H1 (cell line): Measurements from ENCODE around the gene CEACAM16. TPM values are rescaled to one million over a fixed set of nuclear protein-coding genes. Genes with fewer than 3 reads are reported as not detected.
A peak's percentile ranks its signal among the peaks of the same experiment; 100 is the strongest.

Source experiments
- CTCF ChIA-PET: fragments of 300-600 bp; sonication (Branson Sonifier 250); formaldehyde crosslinking; loops from one replicate; lab custom pipeline; 2021; ENCODE audit not compliant: partially characterized antibody; lab: Charles Lee
- POLR2A ChIA-PET: fragments of 300-600 bp; sonication (Branson Sonifier 250); formaldehyde crosslinking; loops from one replicate; lab custom pipeline; 2021; ENCODE audit warnings: inconsistent platforms; ENCODE audit not compliant: partially characterized antibody; lab: Charles Lee
- DNase-seq, 2 experiments: peaks; one replicate each; pipeline versions ENCODE4 v3.0.0 to v3.0.0-alpha.2; 2010 to 2022; ENCODE audit warnings: low spot score in 2 of 2, low read depth in 1 of 2, mixed read lengths in 1 of 2
- FAIRE-seq: peaks from 2 replicates; lab custom pipeline; 2011; peaks lifted over from hg19 to GRCh38; lab: Jason Lieb, UNC
- H2AFZ ChIP-seq: 2 replicates; pipeline ENCODE4 v1.8.1; 2012; ENCODE audit warnings: low read length, inconsistent platforms
- H2AK5ac ChIP-seq: 2 replicates; pipeline ENCODE4 v1.6.1; 2013; ENCODE audit warnings: low read depth, low read length
- H2BK120ac ChIP-seq: replicated peaks from 2 replicates; pipeline ENCODE3; 2013; ENCODE audit warnings: low read depth, low read length, inconsistent platforms
- H2BK12ac ChIP-seq: 2 replicates; pipeline ENCODE4 v1.6.1; 2013; ENCODE audit warnings: low read depth, low read length
- H2BK15ac ChIP-seq: 2 replicates; pipeline ENCODE4 v1.6.1; 2013; ENCODE audit warnings: low read length
- H2BK20ac ChIP-seq: 2 replicates; pipeline ENCODE4 v1.6.1; 2013; ENCODE audit warnings: low read length
- H2BK5ac ChIP-seq: 2 replicates; pipeline ENCODE4 v1.6.1; 2013; ENCODE audit warnings: low read depth, low read length
- H3K14ac ChIP-seq: 2 replicates; pipeline ENCODE4 v1.6.1; 2013; ENCODE audit warnings: inconsistent platforms; ENCODE audit not compliant: insufficient read length
- H3K18ac ChIP-seq: 2 replicates; pipeline ENCODE4 v1.6.1; 2013; ENCODE audit warnings: low read length; ENCODE audit errors: extremely low read depth
- H3K23ac ChIP-seq: 2 replicates; pipeline ENCODE4 v1.6.1; 2013; ENCODE audit warnings: inconsistent platforms; ENCODE audit not compliant: insufficient read length
- H3K23me2 ChIP-seq: 2 replicates; pipeline ENCODE4 v1.6.1; 2013; ENCODE audit warnings: low read depth, low read length
- H3K27ac ChIP-seq: 2 replicates; pipeline ENCODE4 v1.6.1; 2011; ENCODE audit warnings: low read depth, low read length, inconsistent platforms
- H3K27me3 ChIP-seq, 4 experiments: replicated peaks in 1 of 4; 1 replicate in 1 of 4; 2 replicates in 3 of 4; pipeline versions ENCODE4 v1.6.1 to v1.8.1; 2011 to 2013; ENCODE audit warnings: low read length in 3 of 4, mild to moderate bottlenecking in 3 of 4, inconsistent platforms in 2 of 4, mixed read lengths in 2 of 4, moderate library complexity in 1 of 4; ENCODE audit not compliant: control insufficient read depth in 3 of 4, insufficient read depth in 3 of 4; ENCODE audit errors: extremely low read depth in 1 of 4
- H3K36me3 ChIP-seq, 4 experiments: 2 replicates each; pipeline versions ENCODE4 v1.6.1 to v1.8.1; 2011 to 2013; ENCODE audit warnings: mild to moderate bottlenecking in 4 of 4, low read length in 3 of 4, moderate library complexity in 2 of 4, control low read depth in 1 of 4, inconsistent platforms in 1 of 4; ENCODE audit not compliant: insufficient read depth in 4 of 4, control insufficient read depth in 2 of 4
- H3K4ac ChIP-seq: replicated peaks from 2 replicates; pipeline ENCODE3; 2013; ENCODE audit warnings: low read length, low read depth, mixed read lengths, inconsistent platforms; ENCODE audit not compliant: insufficient read length
- H3K4me1 ChIP-seq, 4 experiments: replicated peaks in 1 of 4; 1 replicate in 1 of 4; 2 replicates in 3 of 4; pipeline versions ENCODE4 v1.6.1 to v1.8.1; 2011 to 2013; ENCODE audit warnings: low read length in 3 of 4, inconsistent platforms in 2 of 4, mixed read lengths in 1 of 4; ENCODE audit not compliant: insufficient read depth in 4 of 4, control insufficient read depth in 3 of 4
- H3K4me2 ChIP-seq, 2 experiments: 2 replicates each; pipeline versions ENCODE4 v1.6.1 to v1.8.1; 2011 to 2013; ENCODE audit warnings: low read depth in 2 of 2, low read length in 2 of 2, control low read depth in 1 of 2, inconsistent platforms in 1 of 2, mild to moderate bottlenecking in 1 of 2; ENCODE audit not compliant: insufficient read depth in 1 of 2
- H3K4me3 ChIP-seq, 4 experiments: fragments of 200-600, 300-600 bp in 1 of 4; sonication (generic), shearing (Covaris generic), sonication (Bioruptor Twin) in 1 of 4; 2 replicates each; pipeline versions ENCODE4 v1.5.1 to v1.8.1; 2011 to 2016; ENCODE audit warnings: low read length in 4 of 4, low read depth in 3 of 4, control low read depth in 2 of 4, inconsistent platforms in 2 of 4, mild to moderate bottlenecking in 2 of 4, mixed read lengths in 1 of 4, moderate library complexity in 1 of 4; ENCODE audit not compliant: insufficient read depth in 2 of 4; ENCODE audit errors: extremely low read depth in 1 of 4
- H3K56ac ChIP-seq: replicated peaks from 2 replicates; pipeline ENCODE3; 2013; ENCODE audit warnings: low read depth, mild to moderate bottlenecking, mixed read lengths, low read length, inconsistent platforms; ENCODE audit not compliant: insufficient read length
- H3K79me1 ChIP-seq: 2 replicates; pipeline ENCODE4 v1.6.1; 2013; ENCODE audit warnings: low read depth, low read length, control low read depth
- H3K79me2 ChIP-seq, 2 experiments: 2 replicates each; pipeline versions ENCODE4 v1.6.1 to v1.8.1; 2012 to 2013; ENCODE audit warnings: low read length in 2 of 2, mild to moderate bottlenecking in 2 of 2, inconsistent platforms in 1 of 2; ENCODE audit not compliant: insufficient read depth in 2 of 2, control insufficient read depth in 1 of 2
- H3K9ac ChIP-seq, 4 experiments: replicated peaks in 1 of 4; 1 replicate in 1 of 4; 2 replicates in 3 of 4; pipeline versions ENCODE4 v1.6.1 to v1.8.1; 2011 to 2013; ENCODE audit warnings: low read depth in 3 of 4, low read length in 3 of 4, control low read depth in 2 of 4, mild to moderate bottlenecking in 2 of 4, moderate library complexity in 2 of 4, inconsistent platforms in 1 of 4; ENCODE audit errors: extremely low read depth in 1 of 4
- H3K9me3 ChIP-seq, 2 experiments: 2 replicates each; pipeline versions ENCODE4 v1.6.1 to v1.8.1; 2012 to 2013; ENCODE audit warnings: mild to moderate bottlenecking in 2 of 2, moderate library complexity in 2 of 2, control low read depth in 1 of 2, inconsistent platforms in 1 of 2, low read depth in 1 of 2, low read length in 1 of 2, mixed read lengths in 1 of 2; ENCODE audit not compliant: insufficient read depth in 2 of 2
- H4K20me1 ChIP-seq, 2 experiments: replicated peaks in 1 of 2; 2 replicates each; pipeline versions ENCODE3 to v1.8.1; 2011 to 2013; ENCODE audit warnings: inconsistent platforms in 2 of 2, low read length in 2 of 2, mild to moderate bottlenecking in 1 of 2; ENCODE audit not compliant: insufficient read depth in 2 of 2, control insufficient read depth in 1 of 2
- H4K5ac ChIP-seq: 2 replicates; pipeline ENCODE4 v1.6.1; 2013; ENCODE audit warnings: low read length, low read depth, mixed read lengths, inconsistent platforms; ENCODE audit not compliant: insufficient read length
- H4K8ac ChIP-seq: 2 replicates; pipeline ENCODE4 v1.8.0; 2013; ENCODE audit warnings: mild to moderate bottlenecking, moderate library complexity, low read length, inconsistent platforms; ENCODE audit not compliant: insufficient read depth; ENCODE audit errors: extremely low read depth
- H4K91ac ChIP-seq: replicated peaks from 2 replicates; pipeline ENCODE3; 2013; ENCODE audit warnings: low read length, mixed read lengths, inconsistent platforms; ENCODE audit not compliant: insufficient read length
- CHD1 ChIP-seq: IDR thresholded peaks from 2 replicates; pipeline ENCODE4 v1.6.1; 2012; ENCODE audit warnings: low read depth, low read length, improper control_type of control experiment
- CREB1 ChIP-seq: IDR thresholded peaks from 2 replicates; pipeline ENCODE4 v1.6.1; 2012; ENCODE audit warnings: inconsistent platforms
- KDM1A ChIP-seq: fragments of 200-600, 300-600 bp; sonication (generic); IDR thresholded peaks from 2 replicates; pipeline ENCODE4 v1.7.1; 2016; ENCODE audit warnings: mild to moderate bottlenecking, low read length, borderline replicate concordance
- RAD21 ChIP-seq, 2 experiments: IDR thresholded peaks in 1 of 2; conservative IDR thresholded peaks in 1 of 2; 2 replicates each; pipeline ENCODE4 v1.6.1; 2011; ENCODE audit warnings: low read depth in 2 of 2, low read length in 2 of 2, improper control_type of control experiment in 1 of 2, inconsistent platforms in 1 of 2, mild to moderate bottlenecking in 1 of 2, moderate library complexity in 1 of 2
- TEAD4 ChIP-seq: IDR thresholded peaks from 2 replicates; pipeline ENCODE4 v1.6.1; 2012; ENCODE audit warnings: low read depth, low read length, inconsistent platforms, mixed read lengths
- WGBS, 2 experiments: shearing (Covaris generic) in 1 of 2; methylation state at CpG; one replicate each; pipeline versions ENCODE4 v1.1.6 to v1.1.7; 2013 to 2015; ENCODE audit warnings: low lambda C conversion rate in 2 of 2, mixed read lengths in 2 of 2, inconsistent platforms in 1 of 2, low coverage in 1 of 2, missing lambda C conversion rate in 1 of 2; ENCODE audit not compliant: insufficient replicate concordance in 2 of 2, insufficient coverage in 1 of 2, insufficient read length in 1 of 2; ENCODE audit errors: extremely low coverage in 1 of 2, missing lambda C conversion rate in 1 of 2; 5-methylcytosine and 5-hydroxymethylcytosine counted together
- polyA plus RNA-seq, 7 experiments: library from polyadenylated mRNA; depleted of rRNA in 3 of 7; stranded (reverse) in 5 of 7; unstranded in 2 of 7; fragments of >200 nt in 5 of 7; fragments of 200-250 nt in 2 of 7; gene quantifications; 1 replicate in 5 of 7; 2 replicates in 1 of 7; 4 replicates in 1 of 7; pipeline versions ENCODE4 v1.2.1 to v1.2.3, GENCODE V29; 2011 to 2013; ENCODE audit warnings: missing spikeins in 2 of 7, mixed read lengths in 2 of 7
- total RNA-seq: library from RNA; stranded (reverse); fragmentation: NEBNext Ultra II Directional; extraction: Animal tissue kit (Norgen Biotek cat#: 25700); gene quantifications from 2 replicates; pipeline ENCODE4 v1.2.1, GENCODE V29; 2021

The CEACAM16 gene
- total and polyA plus RNA-seq, 2 of the 8 experiments (the other 6 are each of a cell fraction or from before 2014, with no cell fraction given) = not detected

GRCh38 chr19:44681992-44682790 lies 16.8 kb upstream of the CEACAM16 start:
- no peak overlapping the region for H3K14ac ChIP-seq
- no peak overlapping the region for H3K4me3 ChIP-seq
- H2AFZ ChIP-seq = no peak overlapping the region
- no peak overlapping the region for H2BK20ac ChIP-seq
- H3K4me1 ChIP-seq = no peaks in the 10 kb centered on the region; a peak in 1 of 7 replicates
- no peak overlapping the region for H4K91ac ChIP-seq
- no peak overlapping the region for H3K27ac ChIP-seq
- no peaks in the 10 kb centered on the region for H3K9me3 ChIP-seq
- 88% methylated on average over 11 of the region's 15 CpGs; no CpG with 5 or more reads in 1 of the 2 experiments for WGBS, 2 experiments
- H4K8ac ChIP-seq = no peak overlapping the region
- no peaks in the 10 kb centered on the region for H3K36me3 ChIP-seq
- no peak overlapping the region for H3K18ac ChIP-seq
- no peak overlapping the region for H2BK12ac ChIP-seq
- no peaks in the 10 kb centered on the region for H3K79me2 ChIP-seq
- H2BK120ac ChIP-seq = no peak overlapping the region
- H3K4ac ChIP-seq = no peak overlapping the region
- ChIA-PET POLR2A (interaction anchor here (0.7 to 1.2 kb wide), 2 partner anchors 76 to 166 kb away, joined by 3 to 5 read pairs; no protein-coding TSS in a partner anchor), CTCF (interaction anchor here (0.6 to 2.2 kb wide), 12 partner anchors 9 to 127 kb away, joined by 3 to 8 read pairs (median 4); no protein-coding TSS in a partner anchor)
- no peaks in the 10 kb centered on the region for H3K27me3 ChIP-seq
- no peaks in the 10 kb centered on the region for H3K23me2 ChIP-seq
- TF ChIP-seq CHD1 = no peak
- peak in 1 of 2 experiments; percentile 20; a peak in 1 of 4 replicates for TF ChIP-seq RAD21 (IDR thresholded peaks at IDR 0.05 in 1 of 2, conservative IDR thresholded peaks at IDR 0.05 in 1 of 2; ENCODE audit: low read depth in 2 of 2, low read length in 2 of 2)
- 0 out of 2 replicates have a peak, but pooled peaks have one; percentile 17 for TF ChIP-seq KDM1A
- no peak for TF ChIP-seq TEAD4
- no peak for TF ChIP-seq CREB1
- no peak overlapping the region for H4K5ac ChIP-seq
- FAIRE-seq (no peak), DNase-seq (no peak)
- no peak overlapping the region for H2BK5ac ChIP-seq
- no peak overlapping the region for H3K4me2 ChIP-seq
- H2AK5ac ChIP-seq = no peak overlapping the region
- H2BK15ac ChIP-seq = no peak overlapping the region
- H3K79me1 ChIP-seq = no peaks in the 10 kb centered on the region; the same call in 1 of the 2 replicates
- H3K23ac ChIP-seq = no peak overlapping the region
- no peak overlapping the region for H3K56ac ChIP-seq
- H4K20me1 ChIP-seq = no peaks in the 10 kb centered on the region
- H3K9ac ChIP-seq = no peak overlapping the region
